T-helper 2 cell treated with Interferon-gamma antibody and Interleukin-4, amounts not matched to agents 5 μg/mL and 100 μg/mL, for 36 hours (primary cell): ENCODE measurements around the gene AHRR.
"Not testable (repeated sequence)": the region's sequence is repeated elsewhere in the genome, so short reads cannot be mapped to it uniquely, and the experiment has no call there.

Source experiments
- DNase-seq: peaks from one replicate; pipeline ENCODE4 v3.0.0; 2021; ENCODE audit warnings: low spot score
- H3K27ac Mint-ChIP-seq: one replicate; pipeline ENCODE4 v1.8.0; 2021; ENCODE audit warnings: mild to moderate bottlenecking, mixed read lengths
- H3K27me3 Mint-ChIP-seq: one replicate; pipeline ENCODE4 v1.8.0; 2021; ENCODE audit warnings: low read depth, mixed read lengths
- H3K36me3 Mint-ChIP-seq: one replicate; pipeline ENCODE4 v1.8.0; 2021; ENCODE audit warnings: low read depth, mixed read lengths
- H3K4me1 Mint-ChIP-seq: one replicate; pipeline ENCODE4 v1.8.0; 2021; ENCODE audit warnings: low read depth, mixed read lengths
- H3K4me3 Mint-ChIP-seq: one replicate; pipeline ENCODE4 v1.8.0; 2022; ENCODE audit warnings: mild to moderate bottlenecking, moderate library complexity, mixed read lengths
- H3K9me3 Mint-ChIP-seq: one replicate; pipeline ENCODE4 v1.8.0; 2021; ENCODE audit warnings: mixed read lengths

The AHRR gene

GRCh38 chr5:474232-474839 lies 152.8 kb downstream of the AHRR start:
- Mint-ChIP-seq H3K36me3 (peaks cover 13% of the 10 kb centered on the region), H3K4me3 (peak overlapping the region; percentile 70), H3K4me1 (peaks cover 14% of the 10 kb centered on the region)
- H3K9me3 Mint-ChIP-seq, DNase-seq, H3K27me3 Mint-ChIP-seq, H3K27ac Mint-ChIP-seq: not testable (repeated sequence)

GRCh38 chr5:474840-475661 lies 153.5 kb downstream of the AHRR start:
- H3K4me3 Mint-ChIP-seq: peak overlapping the region; percentile 70
- H3K27ac Mint-ChIP-seq: no peak overlapping the region
- no peak for DNase-seq
- H3K4me1 Mint-ChIP-seq: peaks cover 12% of the 10 kb centered on the region
- peaks cover 9% of the 10 kb centered on the region for H3K27me3 Mint-ChIP-seq
- H3K36me3 Mint-ChIP-seq: peaks cover 10% of the 10 kb centered on the region
- no peaks in the 10 kb centered on the region for H3K9me3 Mint-ChIP-seq

GRCh38 chr5:475704-476101 lies 154.2 kb downstream of the AHRR start:
- Mint-ChIP-seq H3K4me3 (peak overlapping the region; percentile 43), H3K36me3 (peaks cover 7% of the 10 kb centered on the region), H3K27ac (no peak overlapping the region), H3K27me3 (peaks cover 9% of the 10 kb centered on the region), H3K9me3 (no peaks in the 10 kb centered on the region), H3K4me1 (peaks cover 10% of the 10 kb centered on the region)
- no peak for DNase-seq

GRCh38 chr5:476102-476813 lies 154.7 kb downstream of the AHRR start:
- DNase-seq: no peak
- Mint-ChIP-seq H3K4me3 (no peak overlapping the region), H3K27ac (no peak overlapping the region), H3K9me3 (no peaks in the 10 kb centered on the region), H3K36me3 (peaks cover 5% of the 10 kb centered on the region), H3K27me3 (peaks cover 9% of the 10 kb centered on the region), H3K4me1 (peaks cover 9% of the 10 kb centered on the region)

- H3K36me3 Mint-ChIP-seq: peaks cover 3% of the 10 kb centered on the region
Observed at GRCh38 chr5:476814-477175, 155.3 kb downstream of the AHRR start.

GRCh38 chr5:477247-477646 lies 155.7 kb downstream of the AHRR start:
- Mint-ChIP-seq H3K4me1 (peaks cover 1% of the 10 kb centered on the region), H3K9me3 (no peaks in the 10 kb centered on the region), H3K27ac (no peak overlapping the region), H3K36me3 (no peaks in the 10 kb centered on the region), H3K27me3 (peaks cover 9% of the 10 kb centered on the region), H3K4me3 (no peak overlapping the region)
- DNase-seq: no peak

More at GRCh38 chr5:476814-477175, 155.3 kb downstream of the AHRR start:
- DNase-seq: no peak
- no peak overlapping the region for H3K27ac Mint-ChIP-seq
- peaks cover 9% of the 10 kb centered on the region for H3K27me3 Mint-ChIP-seq
- no peak overlapping the region for H3K4me3 Mint-ChIP-seq
- peaks cover 4% of the 10 kb centered on the region for H3K4me1 Mint-ChIP-seq
- H3K9me3 Mint-ChIP-seq: no peaks in the 10 kb centered on the region

- Mint-ChIP-seq H3K27me3 (peaks cover 9% of the 10 kb centered on the region), H3K4me3 (no peak overlapping the region), H3K27ac (no peak overlapping the region), H3K36me3 (no peaks in the 10 kb centered on the region), H3K9me3 (no peaks in the 10 kb centered on the region), H3K4me1 (peaks cover 1% of the 10 kb centered on the region)
- DNase-seq: no peak
Observed at GRCh38 chr5:477871-478270, 156.4 kb downstream of the AHRR start.

- no peak overlapping the region for H3K27ac Mint-ChIP-seq
- H3K36me3 Mint-ChIP-seq: no peaks in the 10 kb centered on the region
- DNase-seq: no peak
- H3K9me3 Mint-ChIP-seq: no peaks in the 10 kb centered on the region
- peaks cover 1% of the 10 kb centered on the region for H3K4me1 Mint-ChIP-seq
- peaks cover 9% of the 10 kb centered on the region for H3K27me3 Mint-ChIP-seq
- no peak overlapping the region for H3K4me3 Mint-ChIP-seq
Observed at GRCh38 chr5:478369-478981, 157.0 kb downstream of the AHRR start.

GRCh38 chr5:478982-479535 lies 157.5 kb downstream of the AHRR start:
- no peak overlapping the region for H3K27ac Mint-ChIP-seq
- no peaks in the 10 kb centered on the region for H3K9me3 Mint-ChIP-seq
- H3K4me3 Mint-ChIP-seq: no peak overlapping the region
- no peaks in the 10 kb centered on the region for H3K36me3 Mint-ChIP-seq
- H3K27me3 Mint-ChIP-seq: peaks cover 7% of the 10 kb centered on the region
- DNase-seq: no peak
- no peaks in the 10 kb centered on the region for H3K4me1 Mint-ChIP-seq

GRCh38 chr5:479566-480319 lies 158.2 kb downstream of the AHRR start:
- no peak for DNase-seq
- no peak overlapping the region for H3K27ac Mint-ChIP-seq

GRCh38 chr5:481347-481746 lies 159.8 kb downstream of the AHRR start:
- Mint-ChIP-seq H3K36me3 (no peaks in the 10 kb centered on the region), H3K9me3 (no peaks in the 10 kb centered on the region), H3K4me3 (no peak overlapping the region), H3K27me3 (peaks cover 4% of the 10 kb centered on the region), H3K4me1 (no peaks in the 10 kb centered on the region), H3K27ac (no peak overlapping the region)
- DNase-seq: no peak

More at GRCh38 chr5:479566-480319, 158.2 kb downstream of the AHRR start:
- Mint-ChIP-seq H3K36me3 (no peaks in the 10 kb centered on the region), H3K9me3 (no peaks in the 10 kb centered on the region), H3K27me3 (peaks cover 5% of the 10 kb centered on the region), H3K4me1 (no peaks in the 10 kb centered on the region), H3K4me3 (no peak overlapping the region)

GRCh38 chr5:482021-482420 lies 160.5 kb downstream of the AHRR start:
- DNase-seq: no peak
- Mint-ChIP-seq H3K36me3 (no peaks in the 10 kb centered on the region), H3K4me3 (no peak overlapping the region), H3K9me3 (no peaks in the 10 kb centered on the region), H3K27ac (no peak overlapping the region), H3K27me3 (peaks cover 4% of the 10 kb centered on the region), H3K4me1 (no peaks in the 10 kb centered on the region)

GRCh38 chr5:482506-482905 lies 161.0 kb downstream of the AHRR start:
- DNase-seq: no peak
- Mint-ChIP-seq H3K4me3 (no peak overlapping the region), H3K4me1 (no peaks in the 10 kb centered on the region), H3K36me3 (no peaks in the 10 kb centered on the region), H3K27me3 (peaks cover 4% of the 10 kb centered on the region), H3K9me3 (no peaks in the 10 kb centered on the region), H3K27ac (no peak overlapping the region)
